ENCODE data around the gene FBXW8.

Gene FBXW8

GRCh38 chr12:117061555-117062079 is 150.9 kb downstream of the FBXW8 start:
- DNase-seq: no peak

DNA sequence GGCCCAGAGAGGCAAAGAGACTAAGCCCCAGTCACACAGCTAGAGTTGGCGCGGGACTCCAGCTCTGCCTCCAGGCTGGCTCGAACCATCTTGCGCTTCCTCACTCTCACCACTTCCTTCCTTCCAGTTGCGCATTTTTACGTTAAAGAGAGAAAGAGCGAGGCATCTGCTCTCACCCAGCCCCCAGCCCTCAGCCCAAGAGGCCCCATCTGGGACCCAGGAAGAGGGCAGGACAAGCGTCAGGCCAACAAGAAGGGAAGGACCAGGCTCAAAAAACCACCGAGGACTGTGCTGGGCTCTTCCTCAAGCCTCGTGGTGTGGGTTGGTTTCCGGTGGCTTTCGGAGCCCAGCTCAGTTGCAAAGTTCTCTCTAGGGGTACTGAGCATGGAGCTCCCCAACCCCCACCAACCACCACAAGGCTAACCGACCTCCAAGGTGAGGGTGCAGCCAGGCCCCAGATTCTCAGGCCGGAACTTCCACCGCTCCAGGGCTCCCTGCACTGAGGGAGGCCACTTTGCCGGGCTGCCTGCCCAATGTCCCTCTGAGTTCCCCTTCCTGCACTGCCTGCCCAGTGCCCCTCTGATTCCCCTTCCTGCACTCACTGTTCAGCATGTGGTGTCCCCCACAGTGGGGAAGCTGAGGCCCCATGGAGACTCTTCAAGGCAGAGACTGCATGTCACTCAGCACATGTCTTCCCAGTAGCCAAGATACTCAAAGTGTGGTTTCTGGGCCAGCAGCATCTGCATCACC is 152.6 kb downstream of the FBXW8 start:
- no peak for DNase-seq

DNA sequence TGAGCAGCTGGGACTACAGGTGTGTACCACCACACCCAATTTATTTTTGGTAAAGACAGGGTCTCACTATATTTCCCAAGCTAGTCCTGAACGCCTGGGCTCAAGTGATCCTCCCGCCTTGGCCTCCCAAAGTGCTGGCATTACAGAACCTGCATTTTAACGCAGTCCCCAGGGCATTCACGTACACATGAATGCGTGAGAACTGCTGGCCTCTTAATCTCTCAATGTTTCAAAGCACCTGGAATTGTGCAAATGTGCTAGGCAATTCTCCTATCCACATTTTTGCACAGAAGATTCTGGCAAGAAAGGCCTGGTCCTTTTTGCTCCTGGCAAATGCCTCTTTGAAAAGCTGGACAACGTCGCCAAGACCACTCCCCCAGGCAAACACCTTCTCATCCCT is 153.3 kb downstream of the FBXW8 start:
- no peak for DNase-seq

- DNase-seq: no peak
These were observed 153.8 kb downstream of the FBXW8 start for GRCh38 chr12:117064596-117064995.

- DNase-seq: no peak
These were observed 156.3 kb downstream of the FBXW8 start for GRCh38 chr12:117067016-117067415.

GRCh38 chr12:117067638-117068037 is 156.9 kb downstream of the FBXW8 start:
- DNase-seq: no peak

DNA sequence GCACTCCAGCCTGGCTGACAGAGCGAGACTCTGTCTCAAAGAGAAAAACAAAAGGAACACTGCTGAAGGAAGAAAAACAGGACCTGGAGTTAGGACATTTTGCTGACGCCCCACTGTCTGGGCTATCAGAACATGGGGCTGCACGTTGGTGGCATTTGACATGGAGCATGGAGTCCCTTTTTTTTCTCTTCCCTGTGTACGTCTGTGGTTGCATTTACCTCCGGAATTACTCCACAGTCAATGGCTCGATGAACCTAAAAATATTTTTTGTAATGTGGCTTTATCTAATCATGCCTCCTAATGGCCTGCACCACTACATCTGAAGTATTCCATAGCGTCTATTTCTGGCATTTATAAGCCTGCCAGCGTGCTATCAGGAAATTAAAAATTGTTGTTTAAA is 157.7 kb downstream of the FBXW8 start:
- DNase-seq: no peak

DNA sequence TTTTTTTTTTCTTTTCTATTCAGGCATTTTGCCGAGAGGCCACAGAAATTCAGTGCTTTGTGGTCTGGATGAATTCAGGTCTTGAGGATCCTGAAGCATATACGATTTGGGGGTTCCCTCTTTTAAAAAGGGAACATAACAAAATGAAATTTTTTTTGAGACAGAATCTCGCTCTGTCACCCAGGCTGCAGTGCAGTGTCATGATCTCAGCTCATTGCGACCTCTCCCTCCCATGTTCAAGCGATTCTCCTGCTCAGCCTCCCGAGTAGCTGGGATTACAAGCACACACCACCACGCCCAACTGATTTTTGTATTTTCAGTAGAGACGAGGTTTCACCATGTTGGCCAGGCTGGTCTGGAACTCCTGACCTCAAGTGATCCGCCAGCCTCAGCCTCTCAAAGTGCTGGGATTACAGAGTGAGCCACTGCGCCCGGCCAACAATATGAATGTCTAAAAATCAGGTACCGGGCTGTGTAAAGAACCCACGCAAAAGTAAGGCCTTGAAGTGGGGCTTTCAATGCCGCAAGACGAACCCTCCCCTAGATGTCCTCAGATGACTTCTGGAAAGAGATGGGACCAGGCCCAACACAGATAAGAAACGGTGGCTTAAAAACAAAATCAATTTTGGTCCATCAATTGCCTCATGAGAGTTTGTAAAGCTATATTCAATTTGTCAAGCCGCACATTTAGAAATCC is 158.5 kb downstream of the FBXW8 start:
- no peak for DNase-seq

GRCh38 chr12:117069926-117070900 is 159.5 kb downstream of the FBXW8 start:
- DNase-seq: no peak

DNA sequence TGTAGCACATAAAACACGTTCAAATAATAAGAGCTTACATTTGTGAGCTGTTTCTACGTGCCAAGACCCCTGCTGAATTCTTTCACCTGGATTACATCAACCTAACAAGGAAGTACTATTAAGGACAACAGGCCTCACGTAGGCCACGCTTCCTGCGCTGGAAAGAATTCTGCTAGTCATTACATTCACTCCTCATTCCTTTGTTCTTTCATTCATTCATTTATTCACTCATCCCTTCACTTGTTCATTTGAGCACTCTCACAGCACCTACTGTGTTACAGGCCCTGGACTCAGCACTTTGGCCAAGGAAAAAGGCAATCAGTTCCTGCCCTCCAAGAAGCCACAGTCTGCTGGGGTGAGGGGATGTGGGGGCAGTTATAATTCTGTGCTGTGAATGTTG is 160.3 kb downstream of the FBXW8 start:
- DNase-seq: no peak

- DNase-seq: no peak
These were observed 161.4 kb downstream of the FBXW8 start for GRCh38 chr12:117072106-117072505.

GRCh38 chr12:117072736-117073490 is 162.2 kb downstream of the FBXW8 start:
- no peak for DNase-seq

GRCh38 chr12:117073611-117074010 is 162.9 kb downstream of the FBXW8 start:
- DNase-seq: no peak

DNA sequence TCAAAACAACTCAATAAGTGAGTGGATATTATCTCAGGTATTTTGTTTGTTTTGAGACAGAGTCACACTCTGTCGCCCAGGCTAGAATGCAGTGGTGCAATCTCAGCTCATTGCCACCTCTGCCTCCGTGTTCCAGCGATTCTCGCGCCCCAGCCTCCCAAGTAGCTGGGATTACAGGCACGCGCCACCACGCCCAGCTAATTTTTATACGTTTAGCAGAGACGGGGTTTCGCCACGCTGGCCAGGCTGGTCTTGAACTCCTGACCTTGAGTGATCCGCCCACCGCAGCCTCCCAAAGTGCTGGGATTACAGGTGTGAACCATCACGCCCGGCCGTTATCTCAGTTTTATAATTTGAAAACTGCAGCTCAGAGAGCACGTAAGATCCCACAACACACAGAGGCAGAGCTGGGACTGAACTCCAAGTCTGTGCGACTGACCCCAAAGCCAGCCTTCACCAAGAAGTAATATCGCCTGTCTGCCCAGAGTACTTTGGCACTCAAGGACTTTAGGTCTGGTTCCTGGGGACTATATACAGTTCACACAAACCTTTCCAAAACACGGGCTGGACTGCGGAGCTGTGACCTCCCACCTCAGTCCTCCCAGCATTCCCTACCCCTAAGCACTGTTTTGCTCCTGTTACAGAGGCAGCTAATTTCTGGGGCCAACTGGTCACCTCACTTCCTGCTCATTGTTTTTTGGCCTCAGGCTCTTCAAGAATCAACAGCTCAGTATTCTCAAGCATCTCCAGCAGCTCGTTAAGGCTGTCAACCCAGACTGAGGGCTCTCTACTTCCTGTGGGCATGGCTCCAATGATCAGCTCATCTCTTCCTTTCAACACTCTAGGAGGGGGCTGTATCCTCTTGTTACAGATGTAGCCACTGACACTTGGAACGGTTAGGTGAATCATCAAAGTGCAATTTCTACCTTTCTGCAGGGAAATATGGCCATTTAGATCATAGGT is 165.9 kb downstream of the FBXW8 start:
- no peak for DNase-seq

DNA sequence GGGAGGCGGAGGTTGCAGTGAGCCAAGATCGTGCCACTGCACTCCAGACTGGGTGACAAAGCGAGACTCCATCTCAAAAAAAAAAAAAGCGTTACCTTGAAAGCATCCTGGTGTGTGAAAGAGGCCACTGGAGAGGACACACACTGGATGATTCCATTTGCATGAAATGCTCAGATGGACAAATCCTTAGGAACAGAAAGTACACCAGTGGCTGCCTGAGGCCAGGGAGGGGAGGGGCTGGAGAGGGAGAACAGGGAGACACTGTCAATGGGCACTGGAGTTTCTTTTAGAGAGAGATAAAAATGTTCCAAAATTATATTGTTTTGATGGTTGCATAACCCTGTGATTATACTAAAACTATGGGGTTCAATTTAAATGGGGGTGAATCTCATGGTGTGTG is 168.7 kb downstream of the FBXW8 start:
- DNase-seq: no peak

GRCh38 chr12:117080661-117081144 is 170.0 kb downstream of the FBXW8 start:
- no peak for DNase-seq
